ENCODE data around the gene PIM1.

GRCh38 chr6:37160922-37161778 lies 8.8 kb upstream of the PIM1 start:
- TF ChIP-seq CTCF (IDR thresholded peaks at IDR 0.05 in 4 of 5, conservative IDR thresholded peaks at IDR 0.05 in 1 of 5): no peak
- no peak for TF ChIP-seq POLR2A (IDR thresholded peaks at IDR 0.05)

All from gastrocnemius medialis (tissue), 4 donors.